Right atrium auricular region (tissue), 2 donors: ENCODE measurements around the gene RHO. TPM values are rescaled to one million over a fixed set of nuclear protein-coding genes. Genes with fewer than 3 reads are reported as not detected.
"Not testable (repeated sequence)": the region's sequence is repeated elsewhere in the genome, so short reads cannot be mapped to it uniquely, and the experiment has no call there.

Source experiments
- DNase-seq: peaks from one replicate; pipeline ENCODE4 v3.0.0-alpha.2; 2019; ENCODE audit warnings: low spot score
- H3K27ac ChIP-seq, 2 donors: fragments of 200-600 bp; sonication (generic); 1 replicate in 1 of 2; 2 replicates in 1 of 2; pipeline ENCODE4 v1.5.1; 2016 to 2019
- H3K27me3 ChIP-seq, 2 donors: fragments of 200-600 bp; sonication (generic); one replicate each; pipeline versions ENCODE4 v1.5.1 to v1.6.0; 2017 to 2019
- H3K36me3 ChIP-seq: fragments of 200-600 bp; sonication (generic); one replicate; pipeline ENCODE4 v1.5.1; 2016
- H3K4me1 ChIP-seq, 2 donors: fragments of 200-600 bp; sonication (generic); one replicate each; pipeline versions ENCODE4 v1.5.1 to v1.6.0; 2017 to 2019
- H3K4me3 ChIP-seq, 2 donors: fragments of 200-600 bp; sonication (generic); 1 replicate in 1 of 2; 2 replicates in 1 of 2; pipeline ENCODE4 v1.5.1; 2017 to 2019; ENCODE audit warnings: mild to moderate bottlenecking in 1 of 2, moderate library complexity in 1 of 2
- H3K9me3 ChIP-seq, 2 donors: fragments of 200-600 bp; sonication (generic); one replicate each; pipeline ENCODE4 v1.5.1; 2019
- CTCF ChIP-seq, 2 donors: fragments of 200-600 bp; sonication (generic); IDR thresholded peaks; one replicate each; pipeline ENCODE4 v1.5.1; 2019; ENCODE audit warnings: antibody characterized with exemption in 2 of 2
- total RNA-seq, 2 donors: library from RNA; depleted of rRNA; stranded (reverse); fragments of >200 nt; gene quantifications; one replicate each; pipeline ENCODE4 v1.1.0, GENCODE V29; 2016

The RHO gene
- total RNA-seq, 2 donors from 2014 or later, result not detected

GRCh38 chr3:129514563-129514962 lies 13.9 kb upstream of the RHO start:
- Histone ChIP-seq H3K9me3 (no peaks in the 10 kb centered on the region), H3K36me3 (peaks cover 56% of the 10 kb centered on the region), H3K4me1 (peaks cover 0 to 5% of the 10 kb centered on the region in 2 donors), H3K4me3 (no peak overlapping the region), H3K27ac (no peak overlapping the region), H3K27me3 (no peaks in the 10 kb centered on the region)
- no peak for TF ChIP-seq CTCF (IDR thresholded peaks at IDR 0.05)
- no peak for DNase-seq

DNA sequence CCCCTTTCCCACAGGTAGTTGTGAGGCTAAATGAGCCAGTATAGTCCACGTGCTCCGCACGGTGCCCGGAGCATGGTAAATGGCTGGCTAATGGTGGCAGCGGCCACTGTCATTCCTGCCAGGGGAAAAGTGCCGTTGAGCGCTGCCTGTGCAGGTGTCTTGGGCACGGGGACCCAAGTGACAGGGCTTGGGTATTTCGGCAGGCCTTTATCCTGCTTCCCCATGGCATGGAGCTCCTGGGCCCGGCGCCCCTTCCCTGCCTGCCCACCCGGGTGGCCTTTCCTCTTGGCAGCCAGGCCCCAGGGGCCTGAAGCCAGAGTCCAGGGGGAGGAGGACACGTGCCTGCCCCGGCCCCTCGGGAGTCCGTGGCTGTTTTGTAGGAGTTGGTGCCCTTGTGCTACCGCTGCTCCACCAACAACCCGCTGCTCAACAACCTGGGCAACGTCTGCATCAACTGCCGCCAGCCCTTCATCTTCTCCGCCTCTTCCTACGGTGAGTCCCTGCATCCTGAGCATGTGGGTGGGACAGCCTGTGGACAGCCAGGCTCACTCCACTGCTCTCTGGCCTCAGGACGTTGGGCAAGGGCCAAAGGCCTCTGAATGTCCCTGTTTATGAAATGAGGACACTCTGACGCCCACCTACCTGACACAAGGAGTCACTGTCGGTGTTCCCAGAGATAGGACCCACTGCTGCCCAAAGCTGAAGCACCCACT lies 13.2 kb upstream of the RHO start:
- not testable (repeated sequence) for H3K27me3 ChIP-seq, H3K9me3 ChIP-seq, H3K27ac ChIP-seq, H3K4me1 ChIP-seq, H3K4me3 ChIP-seq, DNase-seq
- peaks cover 62% of the 10 kb centered on the region for H3K36me3 ChIP-seq

DNA sequence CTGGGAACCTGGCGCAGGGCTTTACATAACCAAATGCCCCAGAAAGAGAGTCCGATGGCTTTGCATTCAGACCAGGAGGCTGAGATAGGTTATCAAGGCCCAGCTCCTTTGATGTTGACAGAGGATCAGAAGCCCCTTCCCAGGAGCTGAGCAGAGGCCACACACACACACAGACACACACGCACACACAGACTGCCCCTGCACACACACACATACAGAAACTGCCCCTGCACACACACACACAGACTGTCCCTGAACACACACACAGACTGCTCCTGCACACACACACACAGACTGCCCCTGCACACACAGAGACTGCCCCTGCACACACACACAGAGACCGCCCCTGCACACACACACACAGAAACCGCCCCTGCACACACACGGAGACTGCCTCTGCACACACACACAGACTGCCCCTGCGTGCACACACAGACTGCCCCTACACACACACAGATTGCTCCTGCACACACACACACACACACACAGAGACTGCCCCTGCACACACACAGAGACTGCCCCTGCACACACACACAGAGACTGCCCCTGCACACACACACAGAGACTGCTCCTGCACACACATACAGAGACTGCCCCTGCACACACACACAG lies 12.5 kb upstream of the RHO start:
- H3K27me3 ChIP-seq, H3K27ac ChIP-seq, H3K4me3 ChIP-seq, H3K4me1 ChIP-seq, DNase-seq, H3K9me3 ChIP-seq: not testable (repeated sequence)
- peaks cover 62% of the 10 kb centered on the region for H3K36me3 ChIP-seq

GRCh38 chr3:129517516-129517915 lies 10.9 kb upstream of the RHO start:
- Histone ChIP-seq H3K4me1 (no peaks in the 10 kb centered on the region), H3K27ac (no peak overlapping the region), H3K9me3 (no peaks in the 10 kb centered on the region), H3K36me3 (peaks cover 49% of the 10 kb centered on the region), H3K4me3 (no peak overlapping the region), H3K27me3 (no peaks in the 10 kb centered on the region)
- no peak for DNase-seq
- no peak for TF ChIP-seq CTCF (IDR thresholded peaks at IDR 0.05)

DNA sequence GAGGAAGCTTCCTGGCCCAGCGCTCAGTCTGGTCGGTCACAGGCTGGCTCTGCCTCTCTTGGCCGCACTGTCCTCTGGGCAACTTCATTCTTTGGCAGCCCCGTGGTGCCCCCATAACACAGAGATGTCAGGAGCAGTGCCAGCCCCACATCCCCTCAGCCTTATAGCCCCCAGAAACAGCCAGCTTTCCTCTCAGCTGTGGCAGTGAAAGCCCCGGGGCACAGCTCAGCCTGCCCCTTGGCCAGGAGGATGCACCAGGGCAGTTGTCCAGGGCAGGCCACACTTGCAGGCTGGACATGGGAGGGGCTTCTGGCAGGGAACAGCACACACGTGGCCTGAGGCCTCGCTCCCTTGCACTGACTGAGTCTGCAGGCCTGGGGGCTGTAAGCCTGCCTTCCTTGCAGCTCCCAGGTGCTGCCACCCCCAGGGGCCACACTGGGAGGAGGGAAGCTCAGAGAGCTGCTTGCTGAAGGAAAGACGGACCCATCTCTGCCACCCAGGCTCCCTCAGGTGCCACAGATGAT lies 10.3 kb upstream of the RHO start:
- Histone ChIP-seq H3K9me3 (no peaks in the 10 kb centered on the region), H3K36me3 (peaks cover 43% of the 10 kb centered on the region), H3K4me1 (no peaks in the 10 kb centered on the region), H3K27ac (no peak overlapping the region), H3K27me3 (no peaks in the 10 kb centered on the region), H3K4me3 (no peak overlapping the region)
- DNase-seq, result no peak
- no peak for TF ChIP-seq CTCF (IDR thresholded peaks at IDR 0.05)

DNA sequence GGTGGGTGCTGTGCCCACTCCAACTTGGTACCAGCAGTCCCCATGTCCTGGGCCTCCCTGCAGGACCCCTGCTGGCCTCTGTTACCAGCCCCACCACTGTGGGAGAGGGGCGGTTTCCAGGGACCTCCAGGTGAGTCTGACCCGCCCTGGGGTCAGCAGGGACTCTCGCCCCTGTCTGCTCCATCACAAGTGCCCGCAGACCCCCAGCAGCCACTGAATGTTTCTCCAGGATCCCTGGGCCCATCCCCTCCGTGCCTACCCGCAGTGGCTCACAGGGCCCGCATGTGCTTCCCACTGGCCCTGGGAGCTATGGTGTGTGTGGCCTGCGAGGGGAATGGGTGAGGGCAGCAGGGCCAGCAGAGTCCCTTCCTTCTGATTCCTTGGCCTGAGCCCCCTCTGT lies 9.9 kb upstream of the RHO start:
- no peaks in the 10 kb centered on the region for H3K27me3 ChIP-seq
- H3K4me1 ChIP-seq, result no peaks in the 10 kb centered on the region
- no peak for DNase-seq
- no peak overlapping the region for H3K4me3 ChIP-seq
- no peak overlapping the region for H3K27ac ChIP-seq
- H3K9me3 ChIP-seq, result no peaks in the 10 kb centered on the region
- H3K36me3 ChIP-seq, result peaks cover 38% of the 10 kb centered on the region
- no peak for TF ChIP-seq CTCF (IDR thresholded peaks at IDR 0.05)
